GM18499 (cell line): ENCODE data around the gene RAF1.
"Not testable (repeated sequence)": the region's sequence is repeated elsewhere in the genome, so short reads cannot be mapped to it uniquely, and the experiment has no call there.

Experiments used
- ATAC-seq: cut with Tn5 transposase; IDR thresholded peaks from one replicate; pipeline ENCODE4 v1.9.1; 2021; ENCODE audit warnings: moderate number of reproducible peaks; ENCODE audit not compliant: insufficient read depth, unreplicated experiment

RAF1 gene

GRCh38 chr3:12644331-12644937 is 19.5 kb downstream of the RAF1 start:
- no peak for ATAC-seq

GRCh38 chr3:12643724-12644123 is 20.2 kb downstream of the RAF1 start:
- no peak for ATAC-seq

- no peak for ATAC-seq
Observed at GRCh38 chr3:12643010-12643380, 20.9 kb downstream of the RAF1 start.

DNA sequence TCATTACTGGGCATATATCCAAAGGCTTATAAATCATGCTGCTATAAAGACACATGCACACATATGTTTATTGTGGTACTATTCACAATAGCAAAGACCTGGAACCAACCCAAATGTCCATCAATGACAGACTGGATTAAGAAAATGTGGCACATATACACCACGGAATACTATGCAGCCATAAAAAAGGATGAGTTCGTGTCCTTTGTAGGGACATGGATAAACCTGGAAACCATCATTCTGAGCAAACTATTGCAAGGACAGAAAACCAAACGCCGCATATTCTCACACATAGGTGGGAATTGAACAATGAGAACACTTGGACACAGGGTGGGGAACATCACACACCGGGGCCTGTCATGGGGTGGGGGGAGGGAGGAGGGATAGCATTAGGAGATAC is 23.1 kb downstream of the RAF1 start:
- not testable (repeated sequence) for ATAC-seq

GRCh38 chr3:12638105-12638504 is 25.8 kb downstream of the RAF1 start:
- no peak for ATAC-seq

DNA sequence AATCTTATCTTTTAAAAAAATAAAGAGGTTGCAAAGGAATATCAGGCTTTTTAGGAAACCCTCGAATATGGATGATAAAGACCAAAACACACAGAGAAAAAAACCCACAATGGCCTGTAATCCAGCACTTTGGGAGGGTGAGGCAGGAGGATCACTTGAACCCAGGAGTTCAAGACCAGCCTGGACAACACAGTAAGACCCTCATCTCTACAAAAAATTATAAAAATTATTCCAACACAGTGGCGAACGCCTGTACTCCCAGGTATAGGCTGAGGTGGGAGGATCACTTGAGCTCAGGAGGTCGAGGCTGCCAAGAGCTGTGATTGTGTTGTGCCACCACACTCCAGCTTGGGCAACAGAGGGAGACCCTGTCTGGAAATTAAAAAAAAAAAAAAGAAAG is 30.8 kb downstream of the RAF1 start:
- no peak for ATAC-seq

DNA sequence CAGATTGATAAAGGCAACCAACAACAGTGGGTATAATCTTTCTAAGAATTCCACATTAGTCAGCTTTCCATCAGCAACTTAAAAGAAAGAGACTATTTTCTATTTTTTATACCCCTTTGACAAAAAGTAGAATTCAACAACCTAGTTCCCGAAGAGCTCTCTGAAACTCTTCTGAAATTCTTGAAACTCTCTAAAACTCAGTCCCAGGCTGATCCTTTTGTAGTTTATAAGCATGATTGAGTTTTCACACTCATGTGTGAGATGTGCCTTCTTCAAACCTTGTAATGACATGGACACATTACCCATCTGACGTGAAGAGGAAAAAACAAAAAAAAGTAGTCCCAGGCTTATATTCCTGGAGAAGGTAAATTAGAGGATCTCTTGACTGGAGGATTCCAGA is 31.4 kb downstream of the RAF1 start:
- no peak for ATAC-seq

GRCh38 chr3:12630843-12631242 is 33.1 kb downstream of the RAF1 start:
- not testable (repeated sequence) for ATAC-seq

GRCh38 chr3:12630292-12630691 is 33.6 kb downstream of the RAF1 start:
- ATAC-seq, result no peak

DNA sequence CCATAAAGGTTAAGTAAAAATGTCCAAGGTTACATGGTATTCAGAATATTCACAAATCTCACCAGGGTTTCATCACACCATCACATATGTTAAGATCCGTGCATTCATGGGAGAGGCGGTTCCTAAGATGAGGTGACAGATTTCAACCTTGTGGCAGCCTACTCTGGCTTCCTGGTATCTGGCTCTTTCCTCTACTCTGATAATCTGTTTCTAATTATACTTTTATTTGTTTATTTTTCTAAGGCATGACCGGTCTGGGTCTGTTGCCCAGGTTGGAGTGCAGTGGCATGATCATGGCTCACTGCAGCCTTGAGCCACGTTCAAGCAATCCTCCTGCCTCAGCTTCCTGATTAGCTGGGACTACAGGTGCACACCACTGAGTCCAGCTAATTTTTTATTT is 34.4 kb downstream of the RAF1 start:
- no peak for ATAC-seq

DNA sequence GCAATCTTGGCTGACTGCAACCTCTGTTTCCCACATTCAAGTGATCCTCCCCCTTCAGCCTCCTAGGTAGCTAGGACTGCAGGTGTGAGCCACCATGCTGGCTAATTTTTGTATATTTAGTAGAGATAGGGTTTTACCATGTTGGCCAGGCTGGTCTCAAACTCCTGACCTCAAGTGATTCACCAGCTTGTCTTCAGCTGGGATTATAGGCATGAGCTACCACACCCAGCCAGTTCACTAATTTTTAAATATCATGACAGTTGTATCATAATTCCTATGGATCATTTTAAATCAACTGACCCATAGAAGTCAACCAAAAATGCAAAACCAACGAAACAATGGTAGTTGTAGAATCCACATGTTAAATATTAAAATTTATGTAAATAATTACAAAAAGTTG is 35.1 kb downstream of the RAF1 start:
- ATAC-seq, result no peak

- ATAC-seq, result no peak
Observed at GRCh38 chr3:12627370-12627769, 36.5 kb downstream of the RAF1 start.

DNA sequence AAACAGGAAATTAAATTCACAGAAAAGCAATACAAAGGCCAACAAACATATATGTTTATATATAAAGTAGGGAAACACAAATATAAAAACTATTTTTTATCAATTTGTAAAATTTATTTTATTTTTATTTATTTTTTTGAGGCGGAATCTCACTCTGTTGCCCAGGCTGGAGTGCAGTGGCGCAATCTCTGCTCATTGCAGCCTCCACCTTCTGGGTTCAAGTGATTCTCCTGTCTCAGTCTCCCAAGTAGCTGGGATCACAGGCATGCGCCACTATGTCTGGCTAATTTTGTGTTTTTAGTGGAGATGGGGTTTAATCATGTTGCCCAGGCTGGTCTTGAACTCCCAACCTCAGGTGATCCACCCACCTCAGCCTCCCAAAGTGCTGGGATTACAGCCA is 39.0 kb downstream of the RAF1 start:
- not testable (repeated sequence) for ATAC-seq

GRCh38 chr3:12624056-12624455 is 39.9 kb downstream of the RAF1 start:
- no peak for ATAC-seq

- ATAC-seq, result no peak
Observed at GRCh38 chr3:12622335-12622734, 41.6 kb downstream of the RAF1 start.

DNA sequence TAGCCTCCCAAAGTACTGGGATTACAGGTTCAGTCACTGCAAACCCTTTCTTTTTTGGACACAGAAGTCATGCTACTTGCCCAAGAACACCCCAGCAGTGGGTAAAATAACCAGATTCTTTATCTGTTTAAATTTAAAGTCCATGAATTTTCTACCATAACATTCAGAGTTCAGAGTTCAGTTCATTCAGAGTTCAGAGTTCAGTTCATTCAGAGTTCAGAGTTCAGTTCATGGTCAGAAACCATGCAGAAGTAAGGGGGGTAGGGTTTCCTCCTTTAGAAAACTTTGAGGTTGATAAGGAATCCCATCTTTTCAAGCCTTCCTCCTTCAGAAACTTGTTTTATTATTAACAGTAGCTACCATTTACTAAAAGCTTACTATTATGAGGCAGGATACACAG is 43.2 kb downstream of the RAF1 start:
- no peak for ATAC-seq

DNA sequence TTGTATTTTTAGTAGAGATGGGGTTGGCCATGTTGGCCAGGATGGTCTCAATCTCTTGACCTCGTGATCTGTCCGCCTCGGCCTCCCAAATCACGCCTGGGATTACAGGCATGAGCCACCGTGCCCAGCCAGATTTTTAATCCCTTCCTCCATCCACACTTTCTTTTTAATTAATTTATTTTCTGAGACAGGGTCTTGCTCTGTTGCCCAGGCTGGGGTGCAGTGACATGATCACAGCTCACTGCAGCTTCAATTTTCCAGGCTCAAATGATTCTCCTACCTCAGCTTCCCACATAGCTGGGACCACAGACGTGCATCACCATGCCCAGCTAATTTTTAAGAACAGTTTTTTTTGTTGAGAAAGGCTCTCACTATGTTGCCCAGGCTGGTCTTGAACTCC is 43.6 kb downstream of the RAF1 start:
- no peak for ATAC-seq

GRCh38 chr3:12618426-12618825 is 45.5 kb downstream of the RAF1 start:
- ATAC-seq, result no peak

DNA sequence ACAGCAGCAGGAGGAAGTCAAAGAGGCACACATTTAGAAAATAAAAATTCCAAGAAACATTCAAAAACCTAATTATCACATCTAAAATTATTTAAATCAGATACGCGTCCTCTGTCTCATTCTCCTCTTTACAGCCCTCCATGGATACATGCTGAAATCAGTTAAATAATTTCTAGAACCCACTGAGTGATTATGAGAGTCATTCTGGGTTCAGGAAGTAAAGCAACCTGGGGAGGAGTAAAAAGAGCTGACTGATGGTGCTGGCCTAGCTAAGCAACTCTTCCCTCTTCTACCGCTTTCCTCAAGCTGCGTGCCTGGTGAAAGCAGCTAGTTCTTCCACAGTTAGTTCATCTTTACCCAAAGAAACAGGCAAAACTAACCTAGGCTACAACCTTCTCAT is 48.7 kb downstream of the RAF1 start:
- ATAC-seq, result no peak

DNA sequence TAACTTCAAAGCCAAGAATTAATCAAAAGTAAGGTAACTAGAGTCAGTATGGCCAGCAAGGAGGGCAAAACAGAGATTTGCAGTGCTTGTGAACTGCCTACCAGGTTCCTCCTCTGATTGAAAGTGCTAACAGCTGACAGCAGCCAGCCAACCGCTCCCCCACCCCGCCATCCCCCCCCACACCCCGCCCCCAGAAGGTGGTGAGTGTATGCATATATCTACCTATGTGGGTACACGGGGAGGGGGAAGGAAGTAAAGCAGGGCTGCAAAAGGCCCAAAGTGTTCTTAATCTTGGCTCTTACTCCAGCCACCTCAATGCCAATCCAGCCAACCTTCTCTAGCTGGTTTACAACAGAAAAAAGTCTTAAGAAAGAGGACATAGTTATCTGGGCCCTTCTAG is 50.7 kb downstream of the RAF1 start:
- ATAC-seq, result no peak

- ATAC-seq, result no peak
Observed at GRCh38 chr3:12612514-12613226, 51.2 kb downstream of the RAF1 start.

DNA sequence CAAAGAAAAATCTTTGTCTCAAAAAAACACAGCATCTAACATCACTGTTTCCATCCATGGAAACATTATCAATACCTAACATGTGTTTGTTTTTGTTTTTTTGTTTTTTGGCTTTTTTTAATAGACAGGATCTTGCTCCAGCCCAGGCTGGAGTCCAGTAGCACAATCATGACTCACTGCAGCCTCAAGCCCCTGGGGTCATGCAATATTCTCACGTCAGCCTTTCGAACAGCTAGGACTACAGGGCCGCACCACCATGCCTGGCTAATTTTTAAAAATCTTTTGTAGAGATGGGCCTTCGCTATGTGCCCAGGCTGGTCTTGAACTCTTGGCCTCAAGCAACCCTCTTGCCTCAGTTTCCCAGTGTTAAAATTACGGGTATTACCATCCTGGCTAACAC is 52.8 kb downstream of the RAF1 start:
- ATAC-seq, result no peak
